WERI-Rb-1 (cell line): ENCODE results near the gene CCDC102A.

Source experiments
- DNase-seq: peaks from one replicate; pipeline ENCODE4 v3.0.0-alpha.2; 2020
- H3K27ac ChIP-seq: fragments of 250-450 bp; sonication (Bioruptor Pico); 2 replicates; pipeline ENCODE4 v1.5.1; 2020; ENCODE audit warnings: mild to moderate bottlenecking, moderate library complexity
- H3K27me3 ChIP-seq: fragments of 250-450 bp; sonication (Bioruptor Pico); 2 replicates; pipeline ENCODE4 v1.5.1; 2021; ENCODE audit warnings: mild to moderate bottlenecking, low read depth, moderate library complexity; ENCODE audit not compliant: insufficient read depth, severe bottlenecking
- H3K36me3 ChIP-seq: fragments of 250-450 bp; sonication (Bioruptor Pico); 2 replicates; pipeline ENCODE4 v1.5.1; 2020; ENCODE audit warnings: mild to moderate bottlenecking, moderate library complexity
- H3K4me3 ChIP-seq: 2 replicates; pipeline ENCODE4 v1.5.1; 2011; ENCODE audit warnings: low read depth, mild to moderate bottlenecking, control low read depth, low read length
- H3K9me3 ChIP-seq: fragments of 250-450 bp; sonication (Bioruptor Pico); 2 replicates; pipeline ENCODE4 v1.5.1; 2021; ENCODE audit warnings: mild to moderate bottlenecking, moderate library complexity; ENCODE audit not compliant: severe bottlenecking
- TF ChIP-seq, protein P1 (sequence below): IDR thresholded peaks from 2 replicates; pipeline ENCODE4 v1.5.1; 2011; ENCODE audit warnings: low read depth, mild to moderate bottlenecking, control low read depth, inconsistent platforms, low read length

The CCDC102A gene

DNA sequence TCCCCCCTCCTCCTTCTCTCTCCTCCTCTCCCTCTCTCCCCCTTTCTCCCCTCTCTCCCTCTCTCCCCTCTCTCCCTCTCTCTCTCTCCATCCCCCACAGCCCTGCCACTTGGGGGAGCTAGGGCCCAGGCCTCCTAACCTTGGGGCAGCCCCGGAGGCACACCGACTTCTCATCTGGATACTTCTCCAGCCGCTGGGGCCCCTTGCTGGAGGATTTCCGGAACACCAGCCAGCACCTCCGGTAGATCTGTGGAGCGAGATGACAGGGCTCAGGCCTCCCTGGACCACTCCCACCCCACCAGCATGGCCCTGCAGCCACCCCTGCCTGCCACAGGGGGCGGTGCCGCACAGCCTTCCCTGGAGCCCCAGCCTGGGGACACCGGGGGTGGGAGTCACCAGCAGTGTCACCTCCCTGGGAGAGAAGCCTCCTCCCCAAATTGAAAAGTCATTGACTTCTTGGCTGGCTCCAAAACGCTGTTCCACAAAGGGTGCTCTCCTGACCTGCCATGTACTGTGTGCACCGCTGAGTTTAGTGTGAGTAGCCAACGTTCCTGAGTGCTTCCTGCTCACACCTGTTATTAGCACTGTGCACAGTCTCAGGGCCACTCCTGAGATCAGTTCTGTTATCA, 60.5 kb downstream of the CCDC102A start:
- H3K36me3 ChIP-seq: peaks cover 34% of the 10 kb centered on the region
- peak; percentile 72 for DNase-seq
- no peak overlapping the region for H3K27ac ChIP-seq
- H3K9me3 ChIP-seq: no peaks in the 10 kb centered on the region
- H3K27me3 ChIP-seq: no peaks in the 10 kb centered on the region
- TF ChIP-seq, protein P1, sequence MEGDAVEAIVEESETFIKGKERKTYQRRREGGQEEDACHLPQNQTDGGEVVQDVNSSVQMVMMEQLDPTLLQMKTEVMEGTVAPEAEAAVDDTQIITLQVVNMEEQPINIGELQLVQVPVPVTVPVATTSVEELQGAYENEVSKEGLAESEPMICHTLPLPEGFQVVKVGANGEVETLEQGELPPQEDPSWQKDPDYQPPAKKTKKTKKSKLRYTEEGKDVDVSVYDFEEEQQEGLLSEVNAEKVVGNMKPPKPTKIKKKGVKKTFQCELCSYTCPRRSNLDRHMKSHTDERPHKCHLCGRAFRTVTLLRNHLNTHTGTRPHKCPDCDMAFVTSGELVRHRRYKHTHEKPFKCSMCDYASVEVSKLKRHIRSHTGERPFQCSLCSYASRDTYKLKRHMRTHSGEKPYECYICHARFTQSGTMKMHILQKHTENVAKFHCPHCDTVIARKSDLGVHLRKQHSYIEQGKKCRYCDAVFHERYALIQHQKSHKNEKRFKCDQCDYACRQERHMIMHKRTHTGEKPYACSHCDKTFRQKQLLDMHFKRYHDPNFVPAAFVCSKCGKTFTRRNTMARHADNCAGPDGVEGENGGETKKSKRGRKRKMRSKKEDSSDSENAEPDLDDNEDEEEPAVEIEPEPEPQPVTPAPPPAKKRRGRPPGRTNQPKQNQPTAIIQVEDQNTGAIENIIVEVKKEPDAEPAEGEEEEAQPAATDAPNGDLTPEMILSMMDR: peak; percentile 82
- no peak overlapping the region for H3K4me3 ChIP-seq

GRCh38 chr16:57474671-57475661, 61.4 kb downstream of the CCDC102A start:
- H3K4me3 ChIP-seq: no peak overlapping the region
- no peaks in the 10 kb centered on the region for H3K9me3 ChIP-seq
- no peak overlapping the region for H3K27ac ChIP-seq
- H3K36me3 ChIP-seq: peaks cover 43% of the 10 kb centered on the region
- no peaks in the 10 kb centered on the region for H3K27me3 ChIP-seq
- TF ChIP-seq, protein P1: no peak
- DNase-seq: no peak

DNA sequence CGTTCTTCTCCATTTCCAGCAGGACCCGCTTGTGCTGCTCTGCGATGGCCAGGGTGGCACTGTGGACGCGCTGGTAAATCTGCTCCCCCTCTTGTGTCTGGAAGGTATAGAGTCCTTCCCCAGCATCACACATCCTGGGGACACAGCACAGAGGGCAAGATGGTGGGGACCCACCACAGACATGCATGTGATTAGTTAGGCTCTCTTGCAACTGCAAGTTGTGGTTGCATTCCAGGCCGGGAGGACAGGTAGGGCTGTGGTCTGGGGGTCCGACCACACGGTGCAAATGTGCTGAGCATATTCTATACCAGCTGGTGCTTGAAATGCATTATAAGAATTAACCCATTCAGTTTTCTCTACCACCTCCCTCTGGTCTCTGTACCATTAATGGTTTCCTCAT, 62.5 kb downstream of the CCDC102A start:
- no peak for DNase-seq
- H3K36me3 ChIP-seq: peaks cover 53% of the 10 kb centered on the region
- H3K4me3 ChIP-seq: no peak overlapping the region
- H3K27ac ChIP-seq: no peak overlapping the region
- no peaks in the 10 kb centered on the region for H3K9me3 ChIP-seq
- TF ChIP-seq, protein P1: no peak
- H3K27me3 ChIP-seq: no peaks in the 10 kb centered on the region

DNA sequence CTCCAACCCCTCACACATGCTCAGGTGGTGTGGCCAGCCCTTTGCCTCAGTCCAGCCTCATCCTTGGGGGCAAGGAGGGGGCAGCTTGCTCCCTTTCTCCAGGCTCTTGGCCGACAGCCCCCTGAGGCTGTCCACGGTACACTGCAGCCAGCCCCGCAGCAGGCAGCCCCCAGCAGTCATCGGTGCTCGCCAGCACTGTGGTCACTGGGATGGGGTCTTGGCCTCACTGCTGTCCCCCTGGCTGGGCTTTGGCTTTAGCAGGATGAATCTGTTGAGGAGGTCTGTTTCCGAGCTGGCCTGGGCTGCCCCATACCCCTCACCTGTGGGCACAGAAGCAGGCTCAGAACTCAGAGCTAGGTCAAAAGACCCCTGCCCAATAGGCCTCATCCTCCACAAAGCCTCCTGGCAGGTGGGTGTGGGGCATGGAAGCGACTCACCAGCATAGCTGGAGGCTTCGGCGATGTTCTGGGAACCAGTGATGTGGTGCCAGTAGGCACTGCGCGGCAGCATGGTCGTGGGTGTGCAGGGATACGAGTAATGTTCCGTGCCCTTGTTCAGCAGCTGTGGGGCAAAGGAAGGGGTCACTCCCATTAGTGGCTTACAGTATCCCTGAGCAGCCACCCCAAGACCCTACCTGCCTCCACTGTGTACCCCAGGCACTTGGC, 63.1 kb downstream of the CCDC102A start:
- no peaks in the 10 kb centered on the region for H3K9me3 ChIP-seq
- H3K27ac ChIP-seq: no peak overlapping the region
- H3K36me3 ChIP-seq: peaks cover 58% of the 10 kb centered on the region
- H3K4me3 ChIP-seq: no peak overlapping the region
- TF ChIP-seq, protein P1: no peak
- no peak for DNase-seq
- no peaks in the 10 kb centered on the region for H3K27me3 ChIP-seq

- peaks cover 64% of the 10 kb centered on the region for H3K36me3 ChIP-seq
- TF ChIP-seq, protein P1: no peak
Measured at GRCh38 chr16:57472665-57473060, 63.7 kb downstream of the CCDC102A start.

More at GRCh38 chr16:57472665-57473060, 63.7 kb downstream of the CCDC102A start:
- no peaks in the 10 kb centered on the region for H3K27me3 ChIP-seq
- no peaks in the 10 kb centered on the region for H3K9me3 ChIP-seq
- H3K4me3 ChIP-seq: no peak overlapping the region
- no peak overlapping the region for H3K27ac ChIP-seq
- DNase-seq: no peak
